ENCODE results near the gene NHP2. TPM values are rescaled to one million over a fixed set of nuclear protein-coding genes. Genes with fewer than 3 reads are reported as not detected.

Gene NHP2
- total and polyA plus RNA-seq, 10 of the 15 experiments (the other 5 are each of a cell fraction or from before 2014, with no cell fraction given) = 39.2 to 513 (median 198) TPM

DNA sequence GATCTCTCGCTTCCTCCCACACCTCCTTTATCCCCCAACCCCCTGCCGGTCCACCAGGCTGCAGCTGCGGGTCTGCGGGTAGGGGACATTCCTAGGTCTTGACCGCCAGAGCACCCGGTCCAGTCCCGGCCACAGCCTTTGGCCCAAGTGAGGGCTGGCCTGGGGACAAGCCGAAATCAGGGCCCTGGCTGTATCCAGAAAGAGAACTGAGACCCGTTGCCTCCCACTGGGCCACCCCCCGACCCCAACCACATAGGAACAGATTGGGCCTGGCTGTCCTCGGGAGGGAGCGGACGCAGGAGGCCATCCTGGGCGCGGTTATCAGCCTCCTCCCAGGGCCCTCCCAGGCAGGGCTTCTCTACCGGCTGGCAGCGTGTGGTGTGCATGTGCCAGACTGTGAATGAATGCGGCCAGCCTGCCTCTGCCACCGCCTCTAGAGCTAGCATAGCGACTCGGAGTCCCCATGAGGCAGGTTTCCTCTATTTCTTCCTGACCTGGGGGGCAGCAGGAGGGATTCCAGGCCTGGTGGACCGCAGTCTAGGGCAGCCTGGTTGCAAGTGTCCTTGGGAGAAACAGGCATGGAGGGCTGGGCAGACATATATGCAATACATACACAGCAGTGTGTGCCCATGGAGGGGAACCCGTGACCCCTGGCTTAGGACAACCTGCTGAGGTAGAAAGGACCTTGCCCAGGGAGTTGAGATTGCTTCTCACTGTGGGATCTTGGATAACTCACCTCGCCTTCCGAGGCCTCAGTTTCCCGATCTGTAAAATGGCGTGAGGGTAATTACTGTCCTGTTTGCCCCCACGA, 39.2 kb downstream of the NHP2 start:
- FAIRE-seq = no peak
- intact Hi-C loops (cut with micrococcal nuclease; ENCODE audit: unreplicated experiment) = loop anchor here (5.0 to 10.0 kb wide), 2 partner anchors 37 to 1580 kb away; partner anchors contain the start of gene RNF44
- in situ Hi-C loops (cut with MboI) = loop anchor here (10.0 kb wide), 1 partner anchor 1440 kb away; the partner anchor contains the start of gene RUFY1
- Histone ChIP-seq H3K9ac (ENCODE audit: control insufficient read depth, insufficient read depth, low read length) (peak overlapping the region; percentile 70), H3K27me3 (replicated peaks in 1 of 2; ENCODE audit: control insufficient read depth in 2 of 2, insufficient read depth in 2 of 2, low read length in 1 of 2) (no peaks in the 10 kb centered on the region), H3K4me3 (peak overlapping the region; percentile 88), H3K4me2 (ENCODE audit: control insufficient read depth, insufficient read depth) (peak overlapping the region; percentile 84), H3K36me3 (ENCODE audit: control insufficient read depth in 2 of 2, insufficient read depth in 2 of 2, low read length in 1 of 2) (no peaks in the 10 kb centered on the region), H3K4me1 (ENCODE audit: control insufficient read depth, insufficient read depth, low read length) (peaks cover 33% of the 10 kb centered on the region), H4K20me1 (ENCODE audit: control insufficient read depth, insufficient read depth) (no peaks in the 10 kb centered on the region), H3K27ac (ENCODE audit: control insufficient read depth, insufficient read depth) (peak overlapping the region; percentile 72), H3K79me2 (ENCODE audit: control insufficient read depth, insufficient read depth, low read length) (peaks cover 56% of the 10 kb centered on the region), H3K9me3 (replicated peaks; ENCODE audit: control insufficient read depth, insufficient read depth, low read length) (no peaks in the 10 kb centered on the region), H2AFZ (ENCODE audit: control insufficient read depth, low read depth, low read length) (peak overlapping the region; percentile 73)
- POLR2A ChIA-PET = interaction anchor here (0.6 to 1.2 kb wide), 5 partner anchors 9 to 811 kb away, joined by 3 read pairs; partner anchors contain the start of genes PRELID1 and RAB24
- CTCF ChIA-PET = interaction anchor here (0.6 kb wide), 1 partner anchor 16 kb away, joined by 3 read pairs; no protein-coding TSS in a partner anchor
- 2% methylated on average over 28 of the region's 28 CpGs for WGBS (ENCODE audit: insufficient coverage, insufficient replicate concordance, low lambda C conversion rate, missing lambda C conversion rate)
- RAD21 ChIA-PET (ENCODE audit: unreplicated experiment) = interaction anchor here (1.0 to 1.1 kb wide), 2 partner anchors 17 to 22 kb away, joined by 4 read pairs; no protein-coding TSS in a partner anchor
- DNase-seq (ENCODE audit: low read depth, low spot score) = no peak
- SMC1A ChIA-PET (ENCODE audit: uncharacterized antibody, unreplicated experiment) = interaction anchor here (1.3 kb wide), 1 partner anchor 24 kb away, joined by 4 read pairs; no protein-coding TSS in a partner anchor
- BruUV-seq (replicated peaks) = TSS peak; percentile 55
- ATAC-seq = peak; percentile 34
- TF ChIP-seq, protein P1, sequence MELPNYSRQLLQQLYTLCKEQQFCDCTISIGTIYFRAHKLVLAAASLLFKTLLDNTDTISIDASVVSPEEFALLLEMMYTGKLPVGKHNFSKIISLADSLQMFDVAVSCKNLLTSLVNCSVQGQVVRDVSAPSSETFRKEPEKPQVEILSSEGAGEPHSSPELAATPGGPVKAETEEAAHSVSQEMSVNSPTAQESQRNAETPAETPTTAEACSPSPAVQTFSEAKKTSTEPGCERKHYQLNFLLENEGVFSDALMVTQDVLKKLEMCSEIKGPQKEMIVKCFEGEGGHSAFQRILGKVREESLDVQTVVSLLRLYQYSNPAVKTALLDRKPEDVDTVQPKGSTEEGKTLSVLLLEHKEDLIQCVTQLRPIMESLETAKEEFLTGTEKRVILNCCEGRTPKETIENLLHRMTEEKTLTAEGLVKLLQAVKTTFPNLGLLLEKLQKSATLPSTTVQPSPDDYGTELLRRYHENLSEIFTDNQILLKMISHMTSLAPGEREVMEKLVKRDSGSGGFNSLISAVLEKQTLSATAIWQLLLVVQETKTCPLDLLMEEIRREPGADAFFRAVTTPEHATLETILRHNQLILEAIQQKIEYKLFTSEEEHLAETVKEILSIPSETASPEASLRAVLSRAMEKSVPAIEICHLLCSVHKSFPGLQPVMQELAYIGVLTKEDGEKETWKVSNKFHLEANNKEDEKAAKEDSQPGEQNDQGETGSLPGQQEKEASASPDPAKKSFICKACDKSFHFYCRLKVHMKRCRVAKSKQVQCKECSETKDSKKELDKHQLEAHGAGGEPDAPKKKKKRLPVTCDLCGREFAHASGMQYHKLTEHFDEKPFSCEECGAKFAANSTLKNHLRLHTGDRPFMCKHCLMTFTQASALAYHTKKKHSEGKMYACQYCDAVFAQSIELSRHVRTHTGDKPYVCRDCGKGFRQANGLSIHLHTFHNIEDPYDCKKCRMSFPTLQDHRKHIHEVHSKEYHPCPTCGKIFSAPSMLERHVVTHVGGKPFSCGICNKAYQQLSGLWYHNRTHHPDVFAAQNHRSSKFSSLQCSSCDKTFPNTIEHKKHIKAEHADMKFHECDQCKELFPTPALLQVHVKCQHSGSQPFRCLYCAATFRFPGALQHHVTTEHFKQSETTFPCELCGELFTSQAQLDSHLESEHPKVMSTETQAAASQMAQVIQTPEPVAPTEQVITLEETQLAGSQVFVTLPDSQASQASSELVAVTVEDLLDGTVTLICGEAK (IDR thresholded peaks at IDR 0.05; ENCODE audit: borderline replicate concordance) = 0 out of 2 replicates have a peak, but pooled peaks have one; percentile 26
- peak; percentile 63 for TF ChIP-seq NBN (IDR thresholded peaks at IDR 0.05)
- TF ChIP-seq CHD4 (IDR thresholded peaks at IDR 0.05) = no peak
- peak; percentile 51; the same call in 1 of the 2 replicates for TF ChIP-seq SIN3A (IDR thresholded peaks at IDR 0.05; ENCODE audit: low read depth, low read length)
- TF ChIP-seq ZNF384 (IDR thresholded peaks at IDR 0.05; ENCODE audit: borderline replicate concordance, low read depth, low read length) = no peak
- TF ChIP-seq ZNF217 (IDR thresholded peaks at IDR 0.05) = no peak
- TF ChIP-seq MXI1 (IDR thresholded peaks at IDR 0.05; ENCODE audit: low read depth, low read length) = peak; percentile 36
- peak; percentile 53 to 58; a peak in 2 of 4 replicates for TF ChIP-seq IKZF2 (IDR thresholded peaks at IDR 0.05)
- no peak for TF ChIP-seq SMC3 (IDR thresholded peaks at IDR 0.05; ENCODE audit: borderline replicate concordance, low read length)
- TF ChIP-seq, protein P2, sequence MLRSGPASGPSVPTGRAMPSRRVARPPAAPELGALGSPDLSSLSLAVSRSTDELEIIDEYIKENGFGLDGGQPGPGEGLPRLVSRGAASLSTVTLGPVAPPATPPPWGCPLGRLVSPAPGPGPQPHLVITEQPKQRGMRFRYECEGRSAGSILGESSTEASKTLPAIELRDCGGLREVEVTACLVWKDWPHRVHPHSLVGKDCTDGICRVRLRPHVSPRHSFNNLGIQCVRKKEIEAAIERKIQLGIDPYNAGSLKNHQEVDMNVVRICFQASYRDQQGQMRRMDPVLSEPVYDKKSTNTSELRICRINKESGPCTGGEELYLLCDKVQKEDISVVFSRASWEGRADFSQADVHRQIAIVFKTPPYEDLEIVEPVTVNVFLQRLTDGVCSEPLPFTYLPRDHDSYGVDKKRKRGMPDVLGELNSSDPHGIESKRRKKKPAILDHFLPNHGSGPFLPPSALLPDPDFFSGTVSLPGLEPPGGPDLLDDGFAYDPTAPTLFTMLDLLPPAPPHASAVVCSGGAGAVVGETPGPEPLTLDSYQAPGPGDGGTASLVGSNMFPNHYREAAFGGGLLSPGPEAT (IDR thresholded peaks at IDR 0.05; ENCODE audit: low read depth) = peak; percentile 42; the same call in 1 of the 2 replicates
- no peak for TF ChIP-seq SUZ12 (IDR thresholded peaks at IDR 0.05; ENCODE audit: unreplicated experiment)
- TF ChIP-seq HDGF (IDR thresholded peaks at IDR 0.05) = 0 out of 2 replicates have a peak, but pooled peaks have one; percentile 18
- TF ChIP-seq SPI1 (IDR thresholded peaks at IDR 0.05; ENCODE audit: borderline replicate concordance, insufficient read depth, low read depth, low read length) = 0 out of 2 replicates have a peak, but pooled peaks have one; percentile 8
- TF ChIP-seq, protein P3, sequence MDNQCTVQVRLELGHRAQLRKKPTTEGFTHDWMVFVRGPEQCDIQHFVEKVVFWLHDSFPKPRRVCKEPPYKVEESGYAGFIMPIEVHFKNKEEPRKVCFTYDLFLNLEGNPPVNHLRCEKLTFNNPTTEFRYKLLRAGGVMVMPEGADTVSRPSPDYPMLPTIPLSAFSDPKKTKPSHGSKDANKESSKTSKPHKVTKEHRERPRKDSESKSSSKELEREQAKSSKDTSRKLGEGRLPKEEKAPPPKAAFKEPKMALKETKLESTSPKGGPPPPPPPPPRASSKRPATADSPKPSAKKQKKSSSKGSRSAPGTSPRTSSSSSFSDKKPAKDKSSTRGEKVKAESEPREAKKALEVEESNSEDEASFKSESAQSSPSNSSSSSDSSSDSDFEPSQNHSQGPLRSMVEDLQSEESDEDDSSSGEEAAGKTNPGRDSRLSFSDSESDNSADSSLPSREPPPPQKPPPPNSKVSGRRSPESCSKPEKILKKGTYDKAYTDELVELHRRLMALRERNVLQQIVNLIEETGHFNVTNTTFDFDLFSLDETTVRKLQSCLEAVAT (IDR thresholded peaks at IDR 0.05) = peak; percentile 64; the same call in 1 of the 2 replicates
- 0 out of 2 replicates have a peak, but pooled peaks have one; percentile 27 for TF ChIP-seq GATAD2B (conservative IDR thresholded peaks at IDR 0.05; ENCODE audit: low read depth)
